IgD-negative memory B cell (primary cell): ENCODE data around the gene SLC23A2. TPM values are rescaled to one million over a fixed set of nuclear protein-coding genes. Genes with fewer than 3 reads are reported as not detected.
A peak's percentile ranks its signal among the peaks of the same experiment; 100 is the strongest.

ENCODE experiments used
- H3K27ac Mint-ChIP-seq, 3 donors: one replicate each; pipeline ENCODE4 v1.8.0; 2020 to 2022; ENCODE audit warnings: mild to moderate bottlenecking in 3 of 3, mixed read lengths in 3 of 3, moderate library complexity in 1 of 3
- H3K27me3 Mint-ChIP-seq: one replicate; pipeline ENCODE4 v1.8.0; 2021; ENCODE audit warnings: mixed read lengths
- H3K36me3 Mint-ChIP-seq: one replicate; pipeline ENCODE4 v1.8.0; 2020; ENCODE audit warnings: mild to moderate bottlenecking, mixed read lengths
- H3K4me1 Mint-ChIP-seq, 3 donors: one replicate each; pipeline ENCODE4 v1.8.0; 2020 to 2022; ENCODE audit warnings: mixed read lengths in 3 of 3, mild to moderate bottlenecking in 1 of 3
- H3K4me3 Mint-ChIP-seq, 4 donors: one replicate each; pipeline ENCODE4 v1.8.0; 2020 to 2022; ENCODE audit warnings: mild to moderate bottlenecking in 4 of 4, mixed read lengths in 4 of 4, moderate library complexity in 3 of 4
- H3K9me3 Mint-ChIP-seq, 3 donors: one replicate each; pipeline ENCODE4 v1.8.0; 2020 to 2021; ENCODE audit warnings: mixed read lengths in 3 of 3, mild to moderate bottlenecking in 1 of 3
- polyA plus RNA-seq: library from polyadenylated mRNA; unstranded; fragments of 300-500 nt; fragmentation: Illumina TruSeq; gene quantifications from one replicate; pipeline ENCODE4 v1.2.3, GENCODE V29; 2021

Gene SLC23A2
- polyA plus RNA-seq, 1 donor from 2014 or later = 11.3 TPM

DNA sequence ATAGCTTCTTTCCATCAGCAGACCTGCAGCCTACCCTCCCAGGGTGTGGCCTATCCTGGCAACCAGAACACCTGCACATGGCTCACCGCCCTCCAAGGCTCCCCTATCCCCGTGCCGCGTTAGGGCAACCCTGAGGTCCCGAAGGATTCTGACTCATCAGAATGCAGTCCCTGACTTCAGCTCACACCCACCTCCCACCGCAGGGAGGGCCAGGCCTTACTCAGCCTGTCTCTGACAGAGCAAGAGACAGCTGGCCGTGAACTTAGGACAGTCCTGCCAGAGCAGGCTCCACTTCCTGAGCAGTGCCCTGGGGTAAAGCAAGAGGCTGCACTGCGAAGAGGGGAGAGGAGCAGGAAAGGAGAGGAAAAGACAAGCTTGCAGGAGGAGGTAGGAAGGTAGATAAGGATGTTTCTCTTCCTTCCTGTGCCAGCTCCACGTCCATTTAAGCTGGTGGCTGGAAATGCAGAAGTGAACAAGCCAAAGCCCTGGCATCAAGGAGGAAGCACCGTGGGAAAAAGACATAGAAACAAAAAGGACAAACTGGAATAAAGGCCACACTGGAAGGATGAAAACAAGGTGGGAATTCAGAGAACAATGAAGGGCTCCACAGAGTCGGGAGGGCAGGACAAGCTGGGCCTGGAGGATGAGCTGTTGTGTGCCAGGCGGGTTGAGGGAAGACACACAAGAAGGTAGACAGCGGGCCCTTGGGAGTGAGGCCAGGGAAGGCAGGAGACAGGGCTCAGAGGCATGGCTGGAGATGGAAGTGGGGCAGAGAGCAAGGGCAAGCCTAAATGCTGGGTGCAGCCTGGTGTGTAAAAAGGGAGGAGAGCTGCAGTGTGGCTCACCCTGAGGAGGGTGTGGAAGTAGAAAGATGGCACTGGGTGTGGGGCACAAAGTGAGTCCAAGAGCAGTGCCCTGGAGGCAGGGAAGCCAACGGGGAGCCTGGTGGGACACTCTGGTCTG, 102.7 kb downstream of the SLC23A2 start:
- H3K27ac Mint-ChIP-seq = peak overlapping the region in 1 of 3 donors; percentile 36
- H3K9me3 Mint-ChIP-seq = no peaks in the 10 kb centered on the region
- no peaks in the 10 kb centered on the region for H3K27me3 Mint-ChIP-seq
- H3K4me1 Mint-ChIP-seq = peaks cover 14 to 24% (median 19%) of the 10 kb centered on the region in 3 donors
- H3K36me3 Mint-ChIP-seq = peaks cover 3% of the 10 kb centered on the region
- H3K4me3 Mint-ChIP-seq = no peak overlapping the region

GRCh38 chr20:4897600-4897999, 103.7 kb downstream of the SLC23A2 start:
- Mint-ChIP-seq H3K4me3 (no peak overlapping the region), H3K4me1 (peaks cover 14 to 24% (median 19%) of the 10 kb centered on the region in 3 donors), H3K27ac (peak overlapping the region in 1 of 3 donors; percentile 71), H3K27me3 (no peaks in the 10 kb centered on the region), H3K36me3 (peaks cover 3% of the 10 kb centered on the region), H3K9me3 (no peaks in the 10 kb centered on the region)

DNA sequence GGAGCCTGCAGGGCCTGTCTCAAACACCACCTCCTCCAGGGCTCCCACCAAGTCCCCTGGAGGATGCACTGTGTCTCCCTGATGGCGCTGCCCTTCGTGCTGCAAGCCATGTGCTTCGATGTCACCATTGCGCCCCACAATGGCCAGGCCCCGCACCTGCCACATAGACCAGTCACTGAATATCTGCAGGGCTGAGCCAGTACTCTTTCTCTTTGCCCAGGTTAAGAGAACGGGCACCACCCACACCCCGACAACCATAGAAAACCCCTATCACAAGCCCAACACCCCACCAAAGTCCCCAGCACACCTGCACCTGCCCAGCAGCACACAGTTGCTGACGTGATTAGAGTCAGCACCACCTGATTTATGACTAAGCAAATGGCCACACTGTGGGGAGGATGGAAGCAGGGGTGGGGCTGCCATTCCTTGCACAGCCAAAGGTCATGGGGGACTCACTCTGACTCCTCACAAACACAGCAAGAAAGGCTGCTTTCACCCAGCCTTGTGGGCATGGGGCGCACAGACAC, 104.3 kb downstream of the SLC23A2 start:
- H3K27me3 Mint-ChIP-seq = no peaks in the 10 kb centered on the region
- H3K27ac Mint-ChIP-seq = no peak overlapping the region
- peaks cover 13 to 24% (median 19%) of the 10 kb centered on the region in 3 donors for H3K4me1 Mint-ChIP-seq
- no peak overlapping the region for H3K4me3 Mint-ChIP-seq
- H3K36me3 Mint-ChIP-seq = peaks cover 3% of the 10 kb centered on the region
- H3K9me3 Mint-ChIP-seq = no peaks in the 10 kb centered on the region

DNA sequence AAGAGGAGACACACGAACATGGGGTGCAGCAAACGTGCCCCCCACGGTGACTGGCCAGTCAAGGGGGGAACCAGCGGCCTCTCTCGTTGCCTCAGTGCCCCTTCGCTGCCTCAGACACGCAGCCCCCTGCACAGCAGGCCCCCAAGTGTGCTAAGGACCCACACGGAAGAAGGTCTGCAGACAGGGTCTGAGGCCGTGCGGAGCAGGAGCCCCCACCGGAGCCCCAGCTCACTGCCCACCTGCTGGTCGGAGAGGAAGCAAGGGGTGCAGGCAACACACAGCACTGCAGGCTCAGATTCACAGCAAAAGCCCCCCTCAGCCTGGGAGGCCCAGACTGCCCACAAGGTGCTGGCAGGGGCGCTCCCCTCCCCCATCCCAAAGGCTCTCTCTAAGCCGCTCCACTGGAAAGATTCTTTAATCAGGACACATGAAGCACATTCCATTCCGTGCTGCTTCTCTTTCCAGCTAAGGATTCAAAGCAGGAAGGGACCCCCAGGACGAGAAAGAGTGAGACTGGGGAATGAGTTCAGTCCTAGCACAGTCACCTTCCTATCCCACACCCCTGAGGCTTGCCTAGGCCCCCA, 105.1 kb downstream of the SLC23A2 start:
- Mint-ChIP-seq H3K27me3 (no peaks in the 10 kb centered on the region), H3K36me3 (no peaks in the 10 kb centered on the region), H3K9me3 (no peaks in the 10 kb centered on the region), H3K27ac (no peak overlapping the region), H3K4me3 (no peak overlapping the region), H3K4me1 (peaks cover 9 to 22% (median 19%) of the 10 kb centered on the region in 3 donors)

DNA sequence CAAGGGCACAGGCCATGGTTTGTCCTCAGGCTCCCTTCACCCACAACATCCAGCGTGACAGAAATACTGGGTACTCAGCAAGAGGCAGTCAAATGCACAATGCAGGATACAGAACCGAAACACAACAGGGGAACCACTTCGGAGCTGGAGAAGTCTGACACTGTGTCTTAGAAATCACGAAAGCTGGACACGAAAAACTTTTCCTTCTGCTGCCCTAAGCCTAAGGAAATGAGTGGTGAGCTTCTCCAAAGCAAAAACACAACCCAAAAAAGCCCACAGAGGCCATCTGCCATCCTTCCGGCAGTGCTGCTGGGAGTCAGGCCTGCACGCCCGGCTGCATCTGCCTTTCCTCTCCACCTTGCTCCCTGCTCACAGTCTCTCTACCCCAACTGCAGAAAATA, 106.3 kb downstream of the SLC23A2 start:
- Mint-ChIP-seq H3K4me1 (peaks cover 9 to 22% (median 19%) of the 10 kb centered on the region in 3 donors), H3K36me3 (no peaks in the 10 kb centered on the region), H3K4me3 (peak overlapping the region in 2 of 4 donors; percentile 48 to 85), H3K27me3 (no peaks in the 10 kb centered on the region), H3K27ac (peak overlapping the region in 2 of 3 donors; percentile 36 to 87), H3K9me3 (no peaks in the 10 kb centered on the region)

- peaks cover 14 to 22% (median 19%) of the 10 kb centered on the region in 3 donors for H3K4me1 Mint-ChIP-seq
- H3K4me3 Mint-ChIP-seq = peak overlapping the region in 1 of 4 donors; percentile 85
- no peaks in the 10 kb centered on the region for H3K27me3 Mint-ChIP-seq
- H3K36me3 Mint-ChIP-seq = peaks cover 2% of the 10 kb centered on the region
- H3K9me3 Mint-ChIP-seq = no peaks in the 10 kb centered on the region
- H3K27ac Mint-ChIP-seq = no peak overlapping the region
These were observed 106.9 kb downstream of the SLC23A2 start for GRCh38 chr20:4894409-4894808.

DNA sequence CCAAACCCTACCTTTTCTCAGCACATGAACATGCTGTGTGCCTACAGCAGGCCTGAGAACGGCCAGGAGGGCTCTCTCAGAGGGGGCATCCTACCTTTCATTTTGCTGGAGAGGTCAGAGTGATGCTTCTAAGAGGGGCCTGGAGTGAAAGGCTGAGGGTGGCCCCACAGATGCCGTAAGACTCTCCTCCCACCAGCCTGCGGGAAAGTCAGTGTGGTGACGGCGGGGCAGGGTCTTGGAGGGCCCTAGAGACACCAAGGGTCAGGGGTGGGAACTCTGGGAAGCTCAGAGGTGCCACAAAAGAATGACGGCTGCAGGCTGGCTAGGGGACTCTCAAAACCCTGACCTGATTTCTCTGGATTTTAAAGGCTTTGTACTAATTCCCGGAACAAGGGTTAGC, 107.6 kb downstream of the SLC23A2 start:
- H3K27me3 Mint-ChIP-seq = no peaks in the 10 kb centered on the region
- H3K36me3 Mint-ChIP-seq = peaks cover 7% of the 10 kb centered on the region
- peaks cover 14 to 22% (median 19%) of the 10 kb centered on the region in 3 donors for H3K4me1 Mint-ChIP-seq
- peak overlapping the region in 2 of 3 donors; percentile 43 to 72 for H3K27ac Mint-ChIP-seq
- no peaks in the 10 kb centered on the region for H3K9me3 Mint-ChIP-seq
- peak overlapping the region in 2 of 4 donors; percentile 17 to 48 for H3K4me3 Mint-ChIP-seq

DNA sequence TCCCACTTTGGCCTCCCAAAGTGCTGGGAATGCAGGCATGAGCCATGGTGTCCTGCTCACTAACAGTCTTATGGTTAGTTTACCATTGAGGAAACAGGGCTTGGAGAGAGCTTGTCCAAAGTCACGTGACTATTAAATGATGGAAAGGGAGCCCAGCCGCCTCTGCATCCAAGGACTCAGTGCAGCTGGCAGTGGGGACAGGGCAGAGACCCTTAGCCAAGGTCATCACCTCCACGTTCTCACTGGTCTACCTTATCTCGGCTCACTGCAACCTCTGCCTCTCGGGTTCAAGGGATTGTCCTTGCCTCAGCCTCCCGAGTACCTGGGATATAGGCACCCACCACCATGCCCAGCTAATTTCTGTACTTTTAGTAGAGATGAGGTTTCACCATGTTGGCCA, 109.3 kb downstream of the SLC23A2 start:
- peaks cover 7% of the 10 kb centered on the region for H3K36me3 Mint-ChIP-seq
- H3K27ac Mint-ChIP-seq = peak overlapping the region in 1 of 3 donors; percentile 23
- peaks cover 14 to 15% (median 14%) of the 10 kb centered on the region in 3 donors for H3K4me1 Mint-ChIP-seq
- H3K27me3 Mint-ChIP-seq = no peaks in the 10 kb centered on the region
- H3K4me3 Mint-ChIP-seq = no peak overlapping the region
- no peaks in the 10 kb centered on the region for H3K9me3 Mint-ChIP-seq

- Mint-ChIP-seq H3K4me3 (no peak overlapping the region), H3K4me1 (peaks cover 13 to 14% (median 14%) of the 10 kb centered on the region in 3 donors), H3K27ac (peak overlapping the region in 1 of 3 donors; percentile 35), H3K9me3 (no peaks in the 10 kb centered on the region), H3K27me3 (no peaks in the 10 kb centered on the region), H3K36me3 (peaks cover 7% of the 10 kb centered on the region)
These were observed 110.0 kb downstream of the SLC23A2 start for GRCh38 chr20:4891190-4891763.

DNA sequence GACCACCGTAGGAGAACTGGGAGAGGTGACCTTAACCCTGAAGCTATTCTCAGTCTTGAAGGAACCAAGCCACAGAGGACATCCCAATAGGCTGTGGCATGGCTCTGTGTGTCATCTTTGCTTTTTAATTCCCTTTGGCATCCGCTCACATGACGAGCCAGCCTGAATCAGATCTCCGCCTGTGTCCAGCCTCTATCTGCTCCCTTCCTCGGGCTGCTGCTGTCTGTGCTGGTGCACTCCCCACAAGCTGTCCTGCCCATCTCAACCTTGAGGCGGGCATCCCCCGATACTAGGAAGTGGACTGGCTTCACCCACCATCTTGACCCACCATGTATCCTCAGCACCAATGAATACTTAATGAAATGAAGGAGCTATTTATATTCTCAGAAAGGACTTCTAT, 111.9 kb downstream of the SLC23A2 start:
- H3K27ac Mint-ChIP-seq = peak overlapping the region in 1 of 3 donors; percentile 13
- H3K36me3 Mint-ChIP-seq = peaks cover 7% of the 10 kb centered on the region
- H3K27me3 Mint-ChIP-seq = no peaks in the 10 kb centered on the region
- H3K4me1 Mint-ChIP-seq = peaks cover 2 to 5% (median 2%) of the 10 kb centered on the region in 3 donors
- peak overlapping the region in 1 of 4 donors; percentile 58 for H3K4me3 Mint-ChIP-seq
- no peaks in the 10 kb centered on the region for H3K9me3 Mint-ChIP-seq

- Mint-ChIP-seq H3K4me3 (no peak overlapping the region), H3K9me3 (no peaks in the 10 kb centered on the region), H3K4me1 (peaks cover 2 to 10% (median 2%) of the 10 kb centered on the region in 3 donors), H3K36me3 (peaks cover 7% of the 10 kb centered on the region), H3K27me3 (no peaks in the 10 kb centered on the region), H3K27ac (no peak overlapping the region)
These were observed 113.7 kb downstream of the SLC23A2 start for GRCh38 chr20:4887586-4887985.

- Mint-ChIP-seq H3K27me3 (no peaks in the 10 kb centered on the region), H3K27ac (no peak overlapping the region), H3K36me3 (peaks cover 7% of the 10 kb centered on the region), H3K4me1 (peaks cover 2 to 10% (median 2%) of the 10 kb centered on the region in 3 donors), H3K4me3 (no peak overlapping the region), H3K9me3 (no peaks in the 10 kb centered on the region)
These were observed 114.4 kb downstream of the SLC23A2 start for GRCh38 chr20:4886771-4887527.

DNA sequence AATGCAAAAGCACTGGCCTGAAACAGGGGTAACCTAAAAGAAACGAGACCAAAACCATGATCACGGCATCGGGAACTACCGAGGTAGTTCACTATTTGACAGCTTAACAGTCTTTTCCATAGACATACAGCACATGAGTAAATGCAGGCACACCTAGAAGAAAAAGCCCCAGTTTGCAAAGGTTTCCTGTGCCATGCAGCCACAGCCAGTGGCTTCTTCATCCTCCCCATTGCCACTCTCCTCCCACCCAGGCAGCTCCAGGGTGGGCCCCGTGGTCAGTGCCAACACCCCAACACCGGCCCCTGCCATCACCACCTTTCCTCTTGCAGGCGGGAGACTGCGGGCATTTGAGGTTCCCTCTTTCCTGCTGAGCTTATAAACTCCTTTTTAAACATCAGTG, 115.4 kb downstream of the SLC23A2 start:
- Mint-ChIP-seq H3K27me3 (no peaks in the 10 kb centered on the region), H3K4me3 (no peak overlapping the region), H3K36me3 (peaks cover 8% of the 10 kb centered on the region), H3K27ac (no peak overlapping the region), H3K9me3 (no peaks in the 10 kb centered on the region), H3K4me1 (peaks cover 2 to 10% (median 2%) of the 10 kb centered on the region in 3 donors)

DNA sequence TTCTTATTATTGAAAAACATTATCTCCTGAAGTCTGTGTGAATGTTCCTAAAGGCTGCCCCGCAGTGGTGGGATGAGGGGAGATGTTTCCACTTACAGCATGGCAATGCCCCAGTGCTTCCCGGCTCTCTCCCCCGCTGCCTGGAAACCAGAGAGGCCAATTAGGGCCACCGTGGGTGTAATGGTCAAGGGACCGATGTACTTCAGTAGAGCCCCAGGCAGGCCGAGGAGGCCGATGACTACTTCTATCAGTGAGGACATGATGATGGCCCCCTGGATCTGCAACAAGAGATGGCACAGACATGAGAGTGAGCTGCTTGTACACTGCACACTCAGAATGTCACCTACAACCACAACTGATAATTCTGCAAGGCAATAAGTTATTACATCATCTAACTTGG, 117.8 kb downstream of the SLC23A2 start:
- peaks cover 10% of the 10 kb centered on the region for H3K36me3 Mint-ChIP-seq
- no peaks in the 10 kb centered on the region for H3K27me3 Mint-ChIP-seq

More for the DNA sequence above, 117.8 kb downstream of the SLC23A2 start:
- Mint-ChIP-seq H3K9me3 (no peaks in the 10 kb centered on the region), H3K27ac (peak overlapping the region in 1 of 3 donors; percentile 39), H3K4me1 (peaks cover 2 to 5% (median 2%) of the 10 kb centered on the region in 3 donors), H3K4me3 (no peak overlapping the region)
